T-helper 22 cell (primary cell): Measurements from ENCODE around the gene S1PR2.

Experiments used
- DNase-seq: peaks from one replicate; pipeline ENCODE4 v3.0.0-alpha.2; 2020; ENCODE audit warnings: low read depth

The S1PR2 gene, protein sequence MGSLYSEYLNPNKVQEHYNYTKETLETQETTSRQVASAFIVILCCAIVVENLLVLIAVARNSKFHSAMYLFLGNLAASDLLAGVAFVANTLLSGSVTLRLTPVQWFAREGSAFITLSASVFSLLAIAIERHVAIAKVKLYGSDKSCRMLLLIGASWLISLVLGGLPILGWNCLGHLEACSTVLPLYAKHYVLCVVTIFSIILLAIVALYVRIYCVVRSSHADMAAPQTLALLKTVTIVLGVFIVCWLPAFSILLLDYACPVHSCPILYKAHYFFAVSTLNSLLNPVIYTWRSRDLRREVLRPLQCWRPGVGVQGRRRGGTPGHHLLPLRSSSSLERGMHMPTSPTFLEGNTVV

DNA sequence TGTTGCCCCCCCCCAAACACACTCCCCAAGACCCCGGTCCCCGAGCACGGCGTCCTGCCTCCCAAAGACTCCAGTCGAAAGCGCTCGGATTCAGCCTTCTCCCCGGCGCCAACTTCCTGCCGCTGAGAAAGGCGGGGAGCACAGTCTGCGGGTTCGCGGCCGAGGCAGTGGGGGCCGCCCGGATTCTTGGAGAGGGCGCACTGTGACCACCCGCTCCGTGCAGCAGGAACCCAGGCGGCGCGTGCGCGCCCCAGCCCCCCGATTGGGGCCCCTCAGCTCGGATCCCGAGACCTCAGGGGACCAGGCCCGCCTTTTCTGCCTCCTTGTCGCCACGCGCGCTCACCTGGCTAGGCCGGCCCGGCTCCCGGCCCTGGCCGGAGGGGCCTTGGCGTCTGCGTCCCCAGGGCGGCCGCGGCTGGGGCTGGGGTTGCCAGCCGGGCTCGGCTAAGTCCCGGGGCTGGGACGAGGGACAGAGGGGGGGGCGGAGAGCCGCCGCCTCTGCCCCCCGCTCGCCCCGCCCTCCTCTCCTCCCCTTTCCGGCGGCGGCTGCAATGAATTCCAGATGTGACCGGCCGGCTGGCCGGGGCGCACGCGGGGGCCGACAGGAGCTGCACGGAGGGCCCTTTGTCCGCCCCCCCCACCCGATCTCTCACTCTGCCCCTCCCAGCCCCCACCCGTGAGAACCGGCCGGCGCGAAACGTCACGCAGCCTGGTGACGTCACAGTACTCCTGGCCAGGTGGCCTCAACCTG lies at the start of gene S1PR2:
TSS of gene S1PR2 (minus strand) at position 471 of the 751 bp plus-strand sequence. CDS start 6,426 bp downstream, outside the sequence.
- DNase-seq, result peak; percentile 73

DNA sequence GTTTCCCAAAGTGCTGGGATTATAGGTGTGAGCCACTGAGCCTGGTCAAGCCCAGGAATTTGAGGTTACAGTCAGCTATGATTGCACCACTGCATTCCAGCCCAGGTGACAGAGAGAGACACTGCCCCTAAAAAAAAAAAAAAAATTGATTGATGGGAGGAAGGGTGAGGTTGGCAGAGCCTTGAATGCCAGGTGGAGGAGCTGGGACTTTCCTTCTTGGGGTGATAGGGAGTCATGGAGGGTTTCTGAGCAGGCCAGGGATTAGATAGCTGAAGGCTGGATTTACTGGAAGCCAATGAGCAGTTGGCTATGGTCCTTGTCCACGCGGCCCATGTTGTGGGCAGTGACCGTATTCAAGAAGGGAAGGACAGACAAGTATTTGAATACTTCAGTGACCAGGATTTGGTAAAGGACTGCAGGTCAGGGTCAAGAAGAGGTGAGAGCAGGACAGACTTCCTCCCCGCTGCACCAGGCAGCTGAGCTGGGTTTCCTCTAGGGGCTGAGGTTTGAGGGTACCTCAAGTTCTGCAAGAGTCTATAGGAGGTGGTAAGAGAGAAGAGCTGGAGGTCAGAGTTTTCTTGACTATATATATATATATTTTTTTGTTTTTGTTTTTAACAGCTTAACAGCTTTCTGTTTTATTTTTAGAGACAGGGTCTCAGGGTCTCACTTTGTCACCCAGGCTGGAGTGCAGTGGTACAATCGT lies 48.8 kb upstream of the S1PR2 start:
- no peak for DNase-seq

DNA sequence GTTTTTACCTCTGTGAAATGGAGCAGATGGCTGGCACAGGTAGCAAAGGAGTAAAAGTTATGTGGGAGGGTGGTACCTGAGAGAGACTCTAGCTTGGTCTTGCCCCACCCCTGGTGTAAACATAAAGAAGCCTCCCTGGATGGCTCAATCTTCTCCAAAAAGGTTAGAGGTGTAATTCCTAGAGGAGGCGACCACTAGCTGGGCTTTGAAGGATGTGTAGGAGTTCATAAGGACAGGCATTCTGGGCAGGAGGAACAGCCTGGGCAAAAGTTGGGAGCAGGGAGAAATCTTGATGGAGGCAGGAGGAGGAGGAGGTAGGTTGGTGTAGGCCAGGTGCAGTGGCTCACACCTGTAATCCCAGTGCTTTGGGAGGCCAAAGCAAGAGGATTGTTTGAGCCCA lies 47.8 kb upstream of the S1PR2 start:
- DNase-seq, result no peak

DNA sequence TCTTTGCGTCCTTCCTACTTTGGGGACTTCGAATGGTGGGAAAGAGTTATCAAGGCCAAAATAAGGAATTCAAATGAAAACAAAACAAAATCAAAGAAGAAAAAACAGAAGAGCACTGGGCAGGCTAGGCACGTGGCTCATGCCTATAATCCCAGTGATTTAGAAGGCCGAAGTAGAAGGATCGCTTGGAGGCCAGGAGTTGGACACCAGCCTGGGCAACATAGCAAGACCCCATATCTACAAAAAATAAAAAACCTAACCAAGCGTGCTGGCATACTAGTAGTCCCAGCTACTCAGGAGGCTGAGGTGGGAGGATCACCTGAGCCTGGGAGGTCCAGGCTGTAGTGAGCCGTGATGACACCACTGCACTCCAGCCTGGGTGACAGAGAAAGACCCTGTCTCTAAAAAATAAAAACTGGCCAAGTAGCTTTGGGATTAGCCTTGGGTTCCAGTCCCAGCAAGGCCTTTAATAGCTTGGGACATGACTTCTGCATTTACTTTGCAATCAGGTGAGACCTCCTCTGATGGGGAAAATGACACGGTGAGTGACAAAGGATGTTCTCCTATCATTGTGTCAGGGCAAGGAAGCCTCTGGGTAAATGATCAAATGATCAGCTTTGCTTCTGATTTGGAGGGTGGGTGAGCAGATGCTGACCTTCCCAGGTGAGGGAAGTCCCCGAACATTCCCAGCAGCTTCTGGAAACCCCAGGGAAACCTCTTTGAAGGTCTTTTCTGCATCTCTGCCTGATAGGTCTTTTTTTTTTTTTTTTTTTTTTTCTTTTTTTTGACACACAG lies 46.9 kb upstream of the S1PR2 start:
- no peak for DNase-seq

DNA sequence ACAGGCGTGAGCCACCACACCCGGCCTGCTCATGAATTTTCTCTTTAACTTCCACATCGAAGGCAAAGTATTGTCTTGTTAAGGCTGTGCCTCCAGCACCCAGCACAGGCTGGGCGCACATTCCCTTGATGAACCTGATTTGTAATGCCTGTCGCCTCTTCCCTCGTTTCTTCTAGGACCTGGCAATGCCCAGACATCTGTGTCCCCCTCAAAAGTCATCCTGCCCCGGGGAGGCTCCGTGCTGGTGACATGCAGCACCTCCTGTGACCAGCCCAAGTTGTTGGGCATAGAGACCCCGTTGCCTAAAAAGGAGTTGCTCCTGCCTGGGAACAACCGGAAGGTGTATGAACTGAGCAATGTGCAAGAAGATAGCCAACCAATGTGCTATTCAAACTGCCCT lies 43.5 kb upstream of the S1PR2 start:
- DNase-seq, result no peak

DNA sequence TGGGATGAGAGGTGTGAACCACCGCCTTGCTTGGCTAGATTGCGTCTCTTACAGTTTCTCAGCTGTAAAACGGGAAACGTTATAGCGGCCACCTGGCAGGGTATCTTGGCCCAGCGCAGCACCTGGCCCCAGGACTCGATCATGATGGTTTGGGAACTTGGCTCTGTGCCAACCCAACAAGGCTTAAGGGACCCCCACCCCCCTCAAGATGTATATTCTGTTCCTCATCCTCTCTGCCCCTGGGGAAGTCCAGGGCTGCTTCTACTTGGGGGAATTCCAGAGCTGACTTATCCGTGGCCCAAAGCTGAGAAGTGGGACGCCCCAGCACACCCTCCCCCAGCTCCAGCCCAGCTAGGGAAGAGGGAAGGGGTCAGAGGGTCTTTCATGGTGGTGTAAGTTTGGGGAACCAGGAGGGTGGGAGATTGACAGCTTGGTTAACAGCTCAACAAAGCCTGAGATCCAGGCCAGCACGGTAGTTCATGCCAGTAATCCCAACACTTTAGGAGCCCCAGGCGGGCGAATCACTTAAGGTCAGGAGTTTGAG lies 40.5 kb upstream of the S1PR2 start:
- DNase-seq, result peak; percentile 39

DNA sequence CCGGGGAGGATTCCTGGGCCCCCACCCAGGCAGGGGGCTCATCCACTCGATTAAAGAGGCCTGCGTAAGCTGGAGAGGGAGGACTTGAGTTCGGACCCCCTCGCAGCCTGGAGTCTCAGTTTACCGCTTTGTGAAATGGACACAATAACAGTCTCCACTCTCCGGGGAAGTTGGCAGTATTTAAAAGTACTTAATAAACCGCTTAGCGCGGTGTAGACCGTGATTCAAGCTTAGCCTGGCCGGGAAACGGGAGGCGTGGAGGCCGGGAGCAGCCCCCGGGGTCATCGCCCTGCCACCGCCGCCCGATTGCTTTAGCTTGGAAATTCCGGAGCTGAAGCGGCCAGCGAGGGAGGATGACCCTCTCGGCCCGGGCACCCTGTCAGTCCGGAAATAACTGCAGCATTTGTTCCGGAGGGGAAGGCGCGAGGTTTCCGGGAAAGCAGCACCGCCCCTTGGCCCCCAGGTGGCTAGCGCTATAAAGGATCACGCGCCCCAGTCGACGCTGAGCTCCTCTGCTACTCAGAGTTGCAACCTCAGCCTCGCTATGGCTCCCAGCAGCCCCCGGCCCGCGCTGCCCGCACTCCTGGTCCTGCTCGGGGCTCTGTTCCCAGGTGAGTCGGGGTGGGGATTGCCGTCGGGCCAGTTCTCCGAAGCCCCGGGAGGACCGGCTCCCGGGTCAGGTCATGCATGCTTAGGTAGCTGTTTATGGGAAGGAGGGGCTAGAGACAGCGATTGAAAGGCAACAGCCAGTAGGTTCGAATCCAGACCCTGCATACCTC lies 39.7 kb upstream of the S1PR2 start, which contains the start of gene ICAM1:
TSS of gene ICAM1 (plus strand) at position 505 of the 779 bp plus-strand sequence. CDS start at position 545, 40 bp downstream.
- DNase-seq, result peak; percentile 54

DNA sequence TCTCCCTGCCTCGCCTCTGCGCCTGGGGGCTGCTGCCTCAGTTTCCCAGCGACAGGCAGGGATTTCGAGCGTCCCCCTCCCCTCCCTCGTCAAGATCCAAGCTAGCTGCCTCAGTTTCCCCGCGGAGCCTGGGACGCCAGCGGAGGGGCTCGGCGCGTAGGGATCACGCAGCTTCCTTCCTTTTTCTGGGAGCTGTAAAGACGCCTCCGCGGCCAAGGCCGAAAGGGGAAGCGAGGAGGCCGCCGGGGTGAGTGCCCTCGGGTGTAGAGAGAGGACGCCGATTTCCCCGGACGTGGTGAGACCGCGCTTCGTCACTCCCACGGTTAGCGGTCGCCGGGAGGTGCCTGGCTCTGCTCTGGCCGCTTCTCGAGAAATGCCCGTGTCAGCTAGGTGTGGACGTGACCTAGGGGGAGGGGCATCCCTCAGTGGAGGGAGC lies 39.1 kb upstream of the S1PR2 start:
- DNase-seq, result peak; percentile 54

DNA sequence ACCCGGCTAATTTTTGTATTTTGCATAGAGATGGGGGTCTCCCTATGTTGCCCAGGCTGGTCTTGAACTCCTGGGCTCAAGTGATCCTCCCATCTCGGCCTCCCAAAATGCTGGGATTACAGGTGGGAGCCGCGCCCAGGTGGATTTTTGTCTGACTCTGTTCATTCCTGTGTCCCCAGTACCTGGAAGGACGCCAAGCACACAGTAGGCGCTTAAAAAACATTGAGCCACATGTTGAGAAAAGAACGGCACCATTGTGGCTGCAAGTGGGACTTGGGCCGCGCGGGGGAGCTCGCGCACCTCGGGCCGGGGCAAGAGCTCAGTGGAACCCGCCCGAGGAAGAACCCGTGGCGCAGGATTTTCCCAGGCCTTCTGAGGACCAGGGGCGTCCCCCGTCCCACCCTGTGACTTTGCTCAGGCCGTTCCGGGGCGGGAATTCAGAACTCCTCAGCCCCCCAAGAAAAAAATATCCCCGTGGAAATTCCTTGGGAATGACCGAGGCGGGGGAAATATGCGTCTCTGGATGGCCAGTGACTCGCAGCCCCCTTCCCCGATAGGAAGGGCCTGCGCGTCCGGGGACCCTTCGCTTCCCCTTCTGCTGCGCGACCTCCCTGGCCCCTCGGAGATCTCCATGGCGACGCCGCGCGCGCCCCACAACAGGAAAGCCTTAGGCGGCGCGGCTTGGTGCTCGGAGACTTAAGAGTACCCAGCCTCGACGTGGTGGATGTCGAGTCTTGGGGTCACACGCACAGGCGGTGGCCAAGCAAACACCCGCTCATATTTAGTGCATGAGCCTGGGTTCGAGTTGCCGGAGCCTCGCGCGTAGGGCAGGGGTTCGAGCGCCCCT lies 38.4 kb upstream of the S1PR2 start:
- DNase-seq, result peak; percentile 67

DNA sequence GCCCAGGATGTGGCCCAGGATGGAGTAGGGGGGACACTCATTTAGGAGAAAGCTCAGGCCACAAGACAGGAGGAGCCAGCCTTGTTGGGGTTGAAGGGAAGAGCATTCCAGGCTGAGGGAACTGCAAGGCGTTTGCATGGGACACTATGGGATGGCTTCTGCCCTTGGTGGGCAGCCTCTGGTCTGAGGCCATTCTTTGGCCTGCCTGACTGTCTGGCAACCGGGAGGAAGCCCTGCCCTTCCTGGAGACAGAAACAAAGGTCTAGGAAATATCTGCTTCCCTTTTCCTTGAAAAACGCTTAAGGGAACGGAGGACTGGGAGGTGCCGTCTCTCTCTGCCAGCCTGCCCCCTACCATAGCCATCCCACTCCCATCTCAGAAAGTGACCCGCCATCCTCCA lies 36.9 kb upstream of the S1PR2 start:
- DNase-seq, result no peak

DNA sequence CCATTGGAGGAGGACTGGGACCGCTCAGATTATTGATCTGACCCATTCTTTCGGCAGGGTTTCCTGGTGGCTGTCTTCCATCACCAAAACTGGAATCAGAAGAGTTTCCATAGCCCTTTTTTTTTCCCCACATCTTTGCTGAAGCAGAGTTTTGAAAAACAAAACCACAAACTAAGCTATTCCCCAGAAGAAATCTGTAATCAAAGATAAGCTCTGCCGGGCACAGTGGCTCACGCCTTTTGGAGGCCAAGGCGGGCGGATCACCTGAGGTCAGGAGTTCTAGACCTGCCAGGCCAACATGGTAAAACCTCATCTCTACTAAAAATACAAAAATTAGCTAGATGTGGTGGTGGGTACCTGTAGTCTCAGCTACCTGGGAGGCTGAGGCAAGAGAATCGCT lies 35.6 kb upstream of the S1PR2 start:
- DNase-seq, result no peak

DNA sequence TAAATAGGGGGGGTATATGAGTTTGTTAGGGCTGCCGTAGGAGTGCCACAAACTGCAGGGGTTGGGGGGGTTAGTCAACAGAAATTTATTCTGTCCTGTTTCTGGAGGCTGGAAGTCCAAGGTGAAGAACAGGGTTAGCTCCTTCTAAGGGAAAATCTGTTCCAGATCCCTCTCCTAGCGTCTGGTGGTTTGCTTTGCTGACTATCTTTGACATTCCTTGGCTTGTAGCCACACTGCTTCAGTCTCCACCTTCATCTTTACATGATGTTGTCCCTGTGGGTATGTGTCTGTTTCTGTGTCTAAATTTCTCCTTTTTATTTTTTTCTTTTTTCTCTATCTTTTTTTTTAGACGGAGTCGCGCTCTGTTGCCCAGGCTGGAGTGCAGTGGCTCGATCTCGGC lies 31.6 kb upstream of the S1PR2 start:
- no peak for DNase-seq

DNA sequence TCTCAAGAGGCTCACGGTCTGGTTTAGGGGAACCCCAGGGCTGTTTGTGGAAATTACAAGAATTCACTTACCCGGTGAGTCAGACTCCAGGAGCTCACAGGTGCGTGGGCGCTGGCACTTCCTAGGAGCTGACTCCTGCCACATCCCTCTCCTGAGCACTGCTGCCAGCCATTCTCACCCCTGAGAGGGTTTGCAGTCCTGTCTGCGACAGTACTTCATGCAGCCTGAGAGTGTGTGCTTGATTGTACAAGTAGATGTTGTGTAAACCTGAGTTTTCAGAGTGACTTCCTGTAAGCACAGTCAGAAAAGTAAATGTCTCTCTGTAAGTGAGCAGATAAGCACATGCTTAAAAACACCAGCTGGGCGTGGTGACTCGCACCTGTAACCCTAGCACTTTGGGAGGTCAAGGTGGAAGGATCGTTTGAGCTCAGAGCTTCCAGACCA lies 29.0 kb upstream of the S1PR2 start:
- DNase-seq, result no peak

DNA sequence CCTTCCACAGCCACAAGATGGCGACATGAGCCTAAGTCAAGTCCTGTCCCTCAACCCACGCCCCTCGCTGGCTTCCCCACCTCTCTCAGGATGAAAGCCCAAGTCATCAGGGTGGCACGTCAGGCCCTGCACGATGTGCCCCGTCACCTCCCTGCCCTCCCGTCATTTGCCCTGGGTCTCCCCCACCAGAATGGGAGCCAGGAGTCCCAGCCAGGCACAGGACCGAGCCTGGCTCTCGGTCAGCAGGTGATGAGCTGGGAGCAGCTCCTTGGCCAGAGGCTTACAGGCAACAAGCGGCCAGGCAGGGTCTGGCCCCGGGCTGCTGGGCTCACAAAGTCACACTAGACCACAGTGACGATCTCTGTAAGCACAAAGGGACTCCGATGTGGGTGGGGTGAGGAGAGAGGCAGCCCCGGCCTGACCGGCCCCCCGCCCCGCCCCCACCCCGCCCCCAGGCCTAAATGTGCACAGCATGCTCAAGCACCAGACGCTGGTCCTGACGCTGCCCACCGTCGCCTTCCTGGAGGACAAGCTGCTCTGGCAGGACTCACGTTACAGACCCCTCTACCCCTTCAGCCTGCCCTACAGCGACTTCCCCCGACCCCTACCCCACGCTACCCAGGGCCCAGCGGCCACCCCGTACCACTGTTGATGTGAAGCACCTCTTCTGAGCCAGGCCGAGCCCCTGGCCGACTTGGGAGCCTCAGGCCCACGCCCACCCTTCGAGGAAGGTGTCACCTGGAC lies 28.2 kb upstream of the S1PR2 start:
- peak; percentile 76 for DNase-seq

DNA sequence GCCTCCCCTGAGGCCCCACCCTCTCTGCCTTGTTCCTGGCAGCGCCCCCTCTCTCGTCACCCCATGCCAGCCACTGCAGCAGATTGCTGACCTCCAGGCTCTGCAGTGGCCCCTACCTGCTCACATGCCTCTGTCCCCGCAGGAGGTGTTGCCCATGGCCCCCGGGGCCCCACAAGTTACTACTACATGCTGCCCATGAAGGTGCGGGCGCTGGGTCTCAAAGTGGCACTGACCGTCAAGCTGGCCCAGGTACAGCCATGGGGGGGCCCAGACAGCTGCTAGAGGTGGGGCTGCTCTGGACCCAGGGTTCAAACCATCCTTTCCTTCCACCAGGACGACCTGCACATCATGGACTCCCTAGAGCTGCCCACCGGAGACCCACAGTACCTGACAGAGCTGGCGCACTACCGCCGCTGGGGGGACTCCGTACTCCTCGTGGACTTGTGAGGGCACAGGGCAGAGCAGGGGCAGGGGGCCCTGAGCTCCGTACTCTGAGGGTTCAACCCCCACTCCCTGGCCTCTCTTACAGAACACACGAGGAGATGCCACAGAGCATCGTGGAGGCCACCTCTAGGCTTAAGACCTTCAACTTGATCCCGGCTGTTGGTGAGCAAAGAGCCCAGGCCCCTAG lies 27.1 kb upstream of the S1PR2 start:
- no peak for DNase-seq

DNA sequence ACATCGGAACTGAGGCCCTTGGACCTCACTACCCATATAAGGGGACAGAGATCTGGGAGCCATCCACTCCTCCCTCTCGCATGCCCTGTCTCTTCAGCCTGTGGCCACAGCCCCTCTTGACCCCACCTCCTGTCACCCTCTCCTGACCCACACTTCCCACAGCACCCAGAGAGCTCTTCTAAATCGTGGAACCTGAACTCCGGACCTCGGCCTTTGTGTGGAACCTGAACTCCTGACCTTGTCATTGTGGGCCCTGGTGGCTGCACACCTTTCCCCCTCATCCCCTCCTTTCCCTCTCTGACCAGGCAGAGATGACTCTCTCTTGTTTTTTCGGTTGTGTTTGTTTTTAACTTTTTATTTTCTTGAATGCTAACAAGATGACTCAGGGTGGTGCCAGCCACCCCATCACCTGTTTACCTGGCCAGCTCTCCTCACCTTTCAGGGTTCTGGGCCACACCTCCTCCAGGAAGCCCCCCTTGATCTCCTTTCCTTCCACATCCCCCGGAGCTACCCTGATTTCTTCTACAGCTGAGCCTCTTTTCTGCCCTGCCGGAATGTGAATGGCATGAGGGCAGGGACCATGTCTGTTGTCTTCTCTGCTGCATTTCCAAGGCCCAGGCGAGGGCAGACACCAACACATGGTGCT lies 26.0 kb upstream of the S1PR2 start:
- DNase-seq, result no peak

DNA sequence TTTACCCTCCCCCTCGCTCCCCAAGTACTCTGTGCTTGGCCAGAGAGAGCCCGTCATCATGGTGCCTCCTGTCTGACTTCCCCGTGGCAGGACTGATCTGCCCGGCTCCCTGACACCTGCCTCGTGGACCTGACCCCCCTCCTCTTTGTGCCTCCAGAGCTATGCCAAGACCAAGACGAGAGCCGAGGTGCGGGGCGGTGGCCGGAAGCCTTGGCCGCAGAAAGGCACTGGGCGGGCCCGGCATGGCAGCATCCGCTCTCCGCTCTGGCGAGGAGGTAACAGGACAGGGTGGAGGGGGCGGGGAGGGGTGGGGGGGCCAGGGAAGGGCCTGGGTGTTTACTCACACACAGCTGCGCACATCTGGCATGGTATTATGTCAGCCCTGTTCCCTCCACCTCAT lies 25.4 kb upstream of the S1PR2 start:
- DNase-seq, result no peak

DNA sequence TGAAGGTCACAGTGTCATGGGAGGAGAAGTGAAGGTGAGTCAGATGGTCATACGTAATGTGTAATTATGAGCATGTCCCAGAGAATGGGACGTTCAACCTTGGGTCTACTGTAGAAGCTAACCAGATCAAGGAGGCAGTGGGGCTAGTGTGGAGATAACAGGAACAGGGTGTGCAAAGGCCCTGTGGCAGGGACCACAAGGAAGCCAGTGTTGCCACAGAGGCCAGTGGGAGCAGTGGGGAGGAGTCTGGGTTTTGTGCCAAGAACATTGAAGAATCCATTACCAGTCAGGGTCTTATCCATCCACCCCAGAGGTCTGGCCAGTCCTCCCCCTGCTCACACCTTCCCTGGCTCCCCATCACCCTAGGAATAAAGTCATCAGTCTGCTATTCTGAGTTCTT lies 24.2 kb upstream of the S1PR2 start:
- no peak for DNase-seq
